GM12801 (cell line): Measurements from ENCODE around the gene NUCB2.

Experiments
- CTCF ChIP-seq: IDR thresholded peaks from one replicate; pipeline ENCODE4 v1.5.1; 2011; ENCODE audit warnings: control low read depth; ENCODE audit not compliant: insufficient read length; ENCODE audit errors: extremely low read depth

The NUCB2 gene

GRCh38 chr11:17250561-17251350, 25.8 kb upstream of the NUCB2 start:
- no peak for TF ChIP-seq CTCF

- TF ChIP-seq CTCF, result no peak
These were observed 23.8 kb upstream of the NUCB2 start for GRCh38 chr11:17252704-17253103.

GRCh38 chr11:17256512-17256911, 20.0 kb upstream of the NUCB2 start:
- no peak for TF ChIP-seq CTCF

- TF ChIP-seq CTCF, result no peak
These were observed 19.3 kb upstream of the NUCB2 start for GRCh38 chr11:17257196-17257595.

- TF ChIP-seq CTCF, result no peak
These were observed 17.9 kb upstream of the NUCB2 start for GRCh38 chr11:17258670-17259069.

GRCh38 chr11:17259519-17259918, 17.0 kb upstream of the NUCB2 start:
- no peak for TF ChIP-seq CTCF

- no peak for TF ChIP-seq CTCF
These were observed 16.5 kb upstream of the NUCB2 start for GRCh38 chr11:17260020-17260419.
